ENCODE results near the gene TAOK2.

Gene TAOK2

DNA sequence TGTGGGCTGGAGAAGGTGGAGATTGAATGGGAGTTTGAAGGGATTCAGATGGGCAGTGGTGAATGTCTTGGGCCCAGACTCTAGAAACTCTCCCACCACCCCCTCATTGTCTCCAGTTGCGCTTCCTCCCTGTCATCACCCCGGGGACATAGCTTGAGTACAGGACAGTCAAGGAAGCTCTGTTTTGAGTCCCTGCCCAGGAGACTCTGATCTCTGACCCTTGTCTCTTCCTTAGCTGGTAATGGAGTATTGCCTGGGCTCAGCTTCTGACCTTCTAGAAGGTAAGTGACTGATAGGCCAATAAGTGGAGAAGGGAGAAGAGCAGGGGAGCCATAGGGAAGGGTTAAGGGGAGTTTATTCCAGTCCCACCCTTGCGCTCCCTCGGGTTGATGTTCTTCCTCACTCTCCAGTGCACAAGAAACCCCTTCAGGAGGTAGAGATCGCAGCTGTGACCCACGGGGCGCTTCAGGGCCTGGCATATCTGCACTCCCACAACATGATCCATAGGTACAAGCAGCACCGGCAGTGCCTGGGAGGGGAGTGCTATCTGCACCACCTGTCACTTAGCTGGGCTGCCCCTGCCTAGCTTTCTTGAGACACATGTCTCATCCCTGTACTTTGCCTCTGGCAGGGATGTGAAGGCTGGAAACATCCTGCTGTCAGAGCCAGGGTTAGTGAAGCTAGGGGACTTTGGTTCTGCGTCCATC, 5.0 kb downstream of the TAOK2 start:
- TF ChIP-seq, protein P1, sequence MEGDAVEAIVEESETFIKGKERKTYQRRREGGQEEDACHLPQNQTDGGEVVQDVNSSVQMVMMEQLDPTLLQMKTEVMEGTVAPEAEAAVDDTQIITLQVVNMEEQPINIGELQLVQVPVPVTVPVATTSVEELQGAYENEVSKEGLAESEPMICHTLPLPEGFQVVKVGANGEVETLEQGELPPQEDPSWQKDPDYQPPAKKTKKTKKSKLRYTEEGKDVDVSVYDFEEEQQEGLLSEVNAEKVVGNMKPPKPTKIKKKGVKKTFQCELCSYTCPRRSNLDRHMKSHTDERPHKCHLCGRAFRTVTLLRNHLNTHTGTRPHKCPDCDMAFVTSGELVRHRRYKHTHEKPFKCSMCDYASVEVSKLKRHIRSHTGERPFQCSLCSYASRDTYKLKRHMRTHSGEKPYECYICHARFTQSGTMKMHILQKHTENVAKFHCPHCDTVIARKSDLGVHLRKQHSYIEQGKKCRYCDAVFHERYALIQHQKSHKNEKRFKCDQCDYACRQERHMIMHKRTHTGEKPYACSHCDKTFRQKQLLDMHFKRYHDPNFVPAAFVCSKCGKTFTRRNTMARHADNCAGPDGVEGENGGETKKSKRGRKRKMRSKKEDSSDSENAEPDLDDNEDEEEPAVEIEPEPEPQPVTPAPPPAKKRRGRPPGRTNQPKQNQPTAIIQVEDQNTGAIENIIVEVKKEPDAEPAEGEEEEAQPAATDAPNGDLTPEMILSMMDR (IDR thresholded peaks at IDR 0.05; ENCODE audit: low read depth, low read length): no peak
- DNase-seq: no peak
- peaks cover 71% of the 10 kb centered on the region for H3K36me3 ChIP-seq
- H3K4me3 ChIP-seq (ENCODE audit: low read depth, low read length): no peak overlapping the region
- no peaks in the 10 kb centered on the region for H3K27me3 ChIP-seq (ENCODE audit: insufficient read depth, low read depth, severe bottlenecking)
- no peaks in the 10 kb centered on the region for H3K9me3 ChIP-seq (ENCODE audit: severe bottlenecking)
- H3K27ac ChIP-seq: no peak overlapping the region

DNA sequence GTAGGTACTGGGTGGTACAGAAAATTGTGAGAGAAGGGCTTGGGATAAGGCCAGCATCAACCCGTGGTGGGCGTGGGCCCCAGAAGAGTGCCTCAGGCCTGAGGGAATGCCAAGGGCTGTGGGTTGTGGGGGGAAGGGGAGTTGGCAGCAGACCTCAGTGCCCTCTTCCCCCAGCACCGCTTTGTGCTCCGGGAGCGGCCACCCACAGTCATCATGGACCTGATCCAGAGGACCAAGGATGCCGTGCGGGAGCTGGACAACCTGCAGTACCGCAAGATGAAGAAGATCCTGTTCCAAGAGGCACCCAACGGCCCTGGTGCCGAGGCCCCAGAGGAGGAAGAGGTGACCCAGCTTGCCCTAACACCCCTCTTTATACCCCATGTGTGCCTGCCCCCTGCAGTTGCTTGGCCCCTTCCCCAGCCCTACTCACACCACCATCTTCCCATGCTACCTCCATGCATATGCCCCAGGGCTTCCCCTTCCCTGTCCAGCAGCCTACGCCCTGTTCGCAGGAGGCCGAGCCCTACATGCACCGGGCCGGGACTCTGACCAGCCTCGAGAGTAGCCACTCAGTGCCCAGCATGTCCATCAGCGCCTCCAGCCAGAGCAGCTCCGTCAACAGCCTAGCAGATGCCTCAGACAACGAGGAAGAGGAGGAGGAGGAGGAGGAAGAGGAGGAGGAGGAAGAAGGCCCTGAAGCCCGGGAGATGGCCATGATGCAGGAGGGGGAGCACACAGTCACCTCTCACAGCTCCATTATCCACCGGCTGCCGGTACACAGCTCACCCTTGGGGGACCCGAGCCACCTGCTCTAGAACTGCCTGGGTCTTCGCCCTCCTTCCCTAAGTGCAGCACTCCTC, 9.1 kb downstream of the TAOK2 start:
- TF ChIP-seq, protein P1 (IDR thresholded peaks at IDR 0.05; ENCODE audit: low read depth, low read length): no peak
- Histone ChIP-seq H3K27ac (no peak overlapping the region), H3K36me3 (peaks cover 100% of the 10 kb centered on the region), H3K27me3 (ENCODE audit: insufficient read depth, low read depth, severe bottlenecking) (no peaks in the 10 kb centered on the region), H3K4me3 (ENCODE audit: low read depth, low read length) (no peak overlapping the region), H3K9me3 (ENCODE audit: severe bottlenecking) (no peaks in the 10 kb centered on the region)
- DNase-seq: no peak

DNA sequence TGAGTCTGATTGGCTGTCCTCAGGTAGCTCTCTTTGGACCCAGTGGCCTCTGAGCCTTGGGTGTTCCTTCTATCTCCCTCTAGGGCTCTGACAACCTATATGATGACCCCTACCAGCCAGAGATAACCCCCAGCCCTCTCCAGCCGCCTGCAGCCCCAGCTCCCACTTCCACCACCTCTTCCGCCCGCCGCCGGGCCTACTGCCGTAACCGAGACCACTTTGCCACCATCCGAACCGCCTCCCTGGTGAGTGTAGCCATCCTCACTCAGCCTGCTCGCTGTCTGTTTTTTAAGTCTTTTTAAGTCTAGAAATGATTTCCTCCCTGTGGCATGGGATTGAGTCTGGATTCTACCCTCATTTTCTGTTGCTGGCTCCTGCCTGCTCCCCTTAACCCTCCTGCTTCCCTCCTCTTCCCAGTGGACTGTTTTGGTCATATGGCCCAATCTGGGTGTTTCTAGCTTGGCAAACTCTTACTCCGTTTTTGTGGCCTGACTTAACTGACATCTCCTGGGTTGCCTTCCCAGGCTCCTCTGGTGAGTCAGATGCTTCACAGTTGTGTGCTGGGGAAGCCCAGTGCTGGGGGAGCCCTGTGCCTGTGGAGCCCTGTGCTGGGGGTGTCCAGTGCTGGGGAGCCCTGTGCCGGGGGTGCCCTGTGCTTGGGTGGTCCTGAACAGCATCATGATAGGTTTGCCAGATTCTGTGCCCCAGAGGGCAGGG, 9.9 kb downstream of the TAOK2 start:
- Histone ChIP-seq H3K27ac (no peak overlapping the region), H3K9me3 (ENCODE audit: severe bottlenecking) (no peaks in the 10 kb centered on the region), H3K4me3 (ENCODE audit: low read depth, low read length) (no peak overlapping the region), H3K36me3 (peaks cover 100% of the 10 kb centered on the region), H3K27me3 (ENCODE audit: insufficient read depth, low read depth, severe bottlenecking) (no peaks in the 10 kb centered on the region)
- TF ChIP-seq, protein P1 (IDR thresholded peaks at IDR 0.05; ENCODE audit: low read depth, low read length): no peak
- DNase-seq: no peak

DNA sequence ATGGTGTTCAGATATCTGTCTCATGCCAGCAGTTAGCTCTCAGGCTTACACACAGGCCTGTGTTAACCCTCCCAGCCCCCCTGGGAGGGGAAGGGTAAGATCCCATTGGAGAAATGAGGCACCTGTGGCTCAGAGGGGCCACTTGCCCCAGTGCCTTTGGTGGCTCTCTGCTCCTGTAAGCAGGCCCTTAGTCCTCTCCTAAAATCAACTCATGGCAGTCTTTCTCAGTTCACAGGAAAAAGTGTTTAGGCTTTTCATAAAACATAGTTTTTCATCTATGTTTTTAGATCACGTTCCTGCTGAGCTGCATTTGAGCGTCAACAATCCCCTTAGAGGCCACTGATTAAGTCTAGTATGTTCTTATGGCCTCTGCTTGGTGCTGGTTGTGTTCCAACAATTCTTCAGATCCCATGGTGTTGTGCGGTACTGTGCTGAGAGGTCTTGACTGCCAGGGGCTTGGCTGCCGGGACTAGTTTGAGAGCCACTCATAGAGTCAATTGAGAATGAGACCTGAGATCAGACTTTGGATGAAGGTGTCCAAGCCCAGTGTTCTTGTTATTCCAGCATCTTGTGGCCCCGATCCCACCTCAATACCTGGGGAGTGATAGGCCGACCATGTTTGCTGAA, 10.6 kb downstream of the TAOK2 start:
- peaks cover 96% of the 10 kb centered on the region for H3K36me3 ChIP-seq
- TF ChIP-seq, protein P1 (IDR thresholded peaks at IDR 0.05; ENCODE audit: low read depth, low read length): no peak
- no peak overlapping the region for H3K27ac ChIP-seq
- no peak overlapping the region for H3K4me3 ChIP-seq (ENCODE audit: low read depth, low read length)
- no peak for DNase-seq
- no peaks in the 10 kb centered on the region for H3K27me3 ChIP-seq (ENCODE audit: insufficient read depth, low read depth, severe bottlenecking)
- H3K9me3 ChIP-seq (ENCODE audit: severe bottlenecking): no peaks in the 10 kb centered on the region

DNA sequence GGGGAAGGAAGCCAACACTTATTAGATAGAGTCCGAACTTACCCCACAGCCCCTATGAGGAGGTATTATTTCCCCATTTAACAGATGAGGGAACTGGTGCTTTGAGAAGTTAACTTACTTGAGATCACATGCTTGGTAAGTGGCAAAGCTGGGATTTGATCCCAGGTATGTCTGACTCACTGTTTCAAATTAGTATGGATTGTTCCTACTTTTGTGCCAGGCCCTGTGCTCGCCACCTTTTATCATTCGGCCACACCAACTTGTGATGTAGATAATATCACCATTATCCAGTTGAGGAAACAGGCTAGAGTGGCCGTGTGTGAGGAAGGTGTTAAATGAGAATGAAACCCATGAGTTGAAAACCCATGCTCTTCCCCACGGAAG, 11.1 kb downstream of the TAOK2 start:
- H3K9me3 ChIP-seq (ENCODE audit: severe bottlenecking): no peaks in the 10 kb centered on the region
- no peaks in the 10 kb centered on the region for H3K27me3 ChIP-seq (ENCODE audit: insufficient read depth, low read depth, severe bottlenecking)
- DNase-seq: no peak
- H3K36me3 ChIP-seq: peaks cover 93% of the 10 kb centered on the region
- H3K4me3 ChIP-seq (ENCODE audit: low read depth, low read length): no peak overlapping the region
- TF ChIP-seq, protein P1 (IDR thresholded peaks at IDR 0.05; ENCODE audit: low read depth, low read length): no peak
- no peak overlapping the region for H3K27ac ChIP-seq
